Gastroesophageal sphincter (tissue), 4 donors: ENCODE data around the gene IL17RB. TPM values are rescaled to one million over a fixed set of nuclear protein-coding genes. Genes with fewer than 3 reads are reported as not detected.

Experiments used
- ATAC-seq: fragments of 150-250 bp; one replicate; pipeline ENCODE4 v1.9.1; 2016; ENCODE audit warnings: mild to moderate bottlenecking, moderate library complexity
- H3K27ac ChIP-seq, 4 donors: fragments of 200-600 bp; sonication (generic) in 3 of 4; 1 replicate in 3 of 4; 2 replicates in 1 of 4; pipeline ENCODE4 v1.5.1; 2016 to 2019
- H3K27me3 ChIP-seq: fragments of 200-600 bp; sonication (generic); one replicate; pipeline ENCODE4 v1.5.1; 2019
- H3K36me3 ChIP-seq, 2 donors: fragments of 200-600 bp; sonication (generic); one replicate each; pipeline ENCODE4 v1.5.1; 2019; ENCODE audit warnings: control low read depth in 1 of 2
- H3K4me1 ChIP-seq, 3 donors: fragments of 200-600 bp; sonication (generic); 1 replicate in 2 of 3; 2 replicates in 1 of 3; pipeline ENCODE4 v1.5.1; 2016 to 2019; ENCODE audit warnings: control low read depth in 2 of 3
- H3K4me3 ChIP-seq, 2 donors: fragments of 200-600 bp; sonication (generic); one replicate each; pipeline ENCODE4 v1.5.1; 2019; ENCODE audit warnings: mild to moderate bottlenecking in 1 of 2, moderate library complexity in 1 of 2
- H3K9me3 ChIP-seq, 3 donors: fragments of 200-600 bp; sonication (generic); one replicate each; pipeline ENCODE4 v1.5.1; 2017 to 2019; ENCODE audit warnings: control low read depth in 2 of 3
- CTCF ChIP-seq, 4 experiments: fragments of 200-600 bp in 2 of 4; fragments of 450-650 bp in 2 of 4; sonication (generic) in 1 of 4; IDR thresholded peaks; one replicate each; pipeline ENCODE4 v1.5.1; 2017 to 2019; ENCODE audit warnings: antibody characterized with exemption in 4 of 4, mild to moderate bottlenecking in 2 of 4, moderate library complexity in 2 of 4
- EP300 ChIP-seq: sonication (generic); formaldehyde crosslinking; IDR thresholded peaks from one replicate; pipeline ENCODE4 v1.6.1; 2017; ENCODE audit warnings: antibody characterized with exemption, mild to moderate bottlenecking
- POLR2A ChIP-seq, 2 donors: fragments of 450-650 bp; IDR thresholded peaks; one replicate each; pipeline ENCODE4 v1.6.1; 2017; ENCODE audit warnings: antibody characterized with exemption in 2 of 2, mild to moderate bottlenecking in 2 of 2, moderate library complexity in 1 of 2
- POLR2AphosphoS5 ChIP-seq: sonication (generic); formaldehyde crosslinking; IDR thresholded peaks from one replicate; pipeline ENCODE4 v1.6.1; 2017; ENCODE audit warnings: antibody characterized with exemption
- WGBS, 2 donors: methylation state at CpG; one replicate each; pipeline ENCODE4 v1.1.5; 2018; ENCODE audit warnings: low coverage in 1 of 2; 5-methylcytosine and 5-hydroxymethylcytosine counted together
- small RNA-seq, 4 donors: library from RNA; depleted of rRNA; stranded (forward); fragments of <200 nt; gene quantifications; one replicate each; pipeline ENCODE3, GENCODE V24; 2016
- total RNA-seq, 4 donors: library from RNA; depleted of rRNA; stranded (reverse); fragments of >200 nt; gene quantifications; one replicate each; pipeline ENCODE4 v1.1.0, GENCODE V29; 2016

IL17RB gene
- total RNA-seq, 4 donors from 2014 or later, result 0.19 to 1.1 (median 0.45) TPM

DNA sequence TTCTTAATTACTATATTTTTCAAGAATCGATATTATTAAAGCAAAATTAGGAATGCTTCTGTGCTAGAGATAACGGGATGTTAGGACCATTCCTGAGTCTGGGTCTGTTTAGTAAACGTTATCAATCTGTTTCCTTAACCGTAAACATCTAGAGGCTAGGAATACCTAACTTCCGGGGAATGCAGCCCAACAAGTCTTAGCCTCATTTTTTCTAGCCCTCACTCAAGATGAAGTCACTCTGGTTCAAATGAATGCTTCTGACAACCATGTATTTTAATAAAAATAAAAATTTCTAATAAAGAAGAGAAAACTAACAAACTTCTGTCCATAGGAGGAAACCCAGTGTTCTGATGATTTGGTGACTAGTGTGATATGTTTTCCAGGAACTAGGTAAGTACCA lies 56.3 kb downstream of the IL17RB start:
- no peak for ATAC-seq
- H3K27me3 ChIP-seq, result peaks cover 28% of the 10 kb centered on the region
- 48 to 56% methylated on average over 5 of the region's 5 CpGs for WGBS, 2 donors

DNA sequence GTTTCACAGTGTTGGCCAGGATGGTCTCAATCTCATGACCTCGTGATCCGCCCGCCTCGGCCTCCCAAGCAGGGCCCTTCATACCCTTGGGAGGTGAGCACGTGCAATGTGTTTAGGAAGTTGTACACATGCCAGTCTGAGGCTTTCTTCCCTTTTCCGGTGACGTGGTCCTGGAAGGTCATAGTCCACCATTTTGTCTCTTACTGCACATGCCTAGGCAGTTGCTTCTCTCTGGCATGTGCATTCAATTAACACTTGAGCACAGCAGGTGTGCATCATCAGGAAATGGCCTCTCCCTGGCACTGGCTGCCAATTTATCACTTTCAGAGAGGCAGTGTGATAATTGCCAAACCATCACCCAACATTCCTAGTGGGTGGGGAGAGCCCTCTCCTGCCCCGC lies 67.0 kb downstream of the IL17RB start:
- Histone ChIP-seq H3K4me1 (no peaks in the 10 kb centered on the region), H3K36me3 (no peaks in the 10 kb centered on the region), H3K4me3 (no peak overlapping the region), H3K27ac (no peak overlapping the region), H3K9me3 (peaks cover 0 to 8% (median 0%) of the 10 kb centered on the region in 3 donors), H3K27me3 (peaks cover 46% of the 10 kb centered on the region)
- TF ChIP-seq POLR2AphosphoS5 (no peak), CTCF (IDR thresholded peaks at IDR 0.05) (no peak), EP300 (no peak), POLR2A (IDR thresholded peaks at IDR 0.05) (no peak)
- WGBS, 2 donors, result 31 to 81% methylated on average over 3 to 7 of the region's 8 CpGs
- ATAC-seq, result no peak

More for the DNA sequence above, 56.3 kb downstream of the IL17RB start:
- Histone ChIP-seq H3K36me3 (no peaks in the 10 kb centered on the region), H3K4me1 (no peaks in the 10 kb centered on the region), H3K27ac (no peak overlapping the region), H3K9me3 (peaks cover 0 to 8% (median 0%) of the 10 kb centered on the region in 3 donors), H3K4me3 (no peak overlapping the region)
- TF ChIP-seq POLR2AphosphoS5 (no peak), POLR2A (IDR thresholded peaks at IDR 0.05) (no peak), CTCF (IDR thresholded peaks at IDR 0.05) (no peak), EP300 (no peak)

Small RNA genes within 50 kb of the gene (small RNA-seq; reads per million reads assigned to genes)
- gene AC012467.1, result 0 reads per million in 4 donors

Other genes with a start within 250 kb of the IL17RB start
- gene CHDH, start 149 bp upstream of the IL17RB start, total RNA-seq, result 10 to 100 TPM in 1 of 4 donors, 1 to 10 TPM in 2, under 1 TPM in 1; 0.78 to 13.1 (median 4.0) TPM
- gene ACTR8, start 35.6 kb downstream of the IL17RB start, total RNA-seq, result 10 to 100 TPM; 22.4 to 26.8 (median 25.7) TPM
- gene SELENOK, start 45.3 kb downstream of the IL17RB start, total RNA-seq, result 10 to 100 TPM; 42.2 to 76.7 (median 63.4) TPM